A673 (cell line): ENCODE results near the gene SIAH3. TPM values are rescaled to one million over a fixed set of nuclear protein-coding genes. Genes with fewer than 3 reads are reported as not detected.
A peak's percentile ranks its signal among the peaks of the same experiment; 100 is the strongest.

Experiments used
- BruUV-seq: library from RNA; stranded (reverse); fragments of 400-500 nt; replicated peaks from 2 replicates; lab custom pipeline; 2021; lab: Mats Ljungman, UMichigan
- CTCF ChIA-PET: fragments of 300-600 bp; sonication (Branson Sonifier 250); formaldehyde crosslinking; loops from one replicate; lab custom pipeline; 2022; ENCODE audit warnings: antibody characterized with exemption; lab: Charles Lee
- POLR2A ChIA-PET: fragments of 300-600 bp; sonication (Branson Sonifier 250); formaldehyde crosslinking; loops from one replicate; lab custom pipeline; 2022; ENCODE audit warnings: antibody characterized with exemption; ENCODE audit not compliant: low non-redundant PET; lab: Charles Lee
- DNase-seq: peaks from one replicate; pipeline ENCODE4 v3.0.0-alpha.2; 2015; ENCODE audit warnings: low spot score
- H3K27ac ChIP-seq: fragments of 200-600 bp; sonication (generic); 2 replicates; pipeline ENCODE4 v1.5.1; 2016; ENCODE audit warnings: mixed run types, low read depth, mild to moderate bottlenecking, mixed read lengths, antibody characterized with exemption, low read length; ENCODE audit not compliant: poor library complexity, severe bottlenecking
- H3K27me3 ChIP-seq: fragments of 200-600 bp; sonication (generic); replicated peaks from 2 replicates; pipeline ENCODE4 v1.6.1; 2017; ENCODE audit warnings: mixed run types, low read depth, mild to moderate bottlenecking, mixed read lengths, antibody characterized with exemption, low read length; ENCODE audit not compliant: insufficient read depth, poor library complexity
- H3K36me3 ChIP-seq: fragments of 200-600 bp; sonication (generic); 2 replicates; pipeline ENCODE4 v1.6.1; 2016; ENCODE audit warnings: mixed run types, mild to moderate bottlenecking, mixed read lengths, antibody characterized with exemption, low read length; ENCODE audit not compliant: insufficient read depth, poor library complexity, severe bottlenecking
- H3K4me1 ChIP-seq: fragments of 200-600 bp; sonication (generic); 2 replicates; pipeline ENCODE4 v1.6.1; 2017; ENCODE audit warnings: mixed run types, mild to moderate bottlenecking, mixed read lengths, antibody characterized with exemption, low read length; ENCODE audit not compliant: insufficient read depth, poor library complexity, severe bottlenecking
- H3K4me3 ChIP-seq: fragments of 200-600 bp; sonication (generic); 2 replicates; pipeline ENCODE4 v1.5.1; 2016; ENCODE audit warnings: low read depth, mixed run types, mild to moderate bottlenecking, mixed read lengths, low read length; ENCODE audit not compliant: poor library complexity, severe bottlenecking
- H3K9me3 ChIP-seq: fragments of 200-600 bp; sonication (generic); 2 replicates; pipeline ENCODE4 v1.6.1; 2016; ENCODE audit warnings: mixed run types, low read depth, mild to moderate bottlenecking, mixed read lengths, antibody characterized with exemption, low read length; ENCODE audit not compliant: poor library complexity, severe bottlenecking
- CTCF ChIP-seq: fragments of 300-800, 200-600 bp; sonication (generic); conservative IDR thresholded peaks from 2 replicates; pipeline ENCODE4 v1.5.1; 2017; ENCODE audit warnings: low read depth, mild to moderate bottlenecking, antibody characterized with exemption, low read length, moderate library complexity, mixed read lengths
- EZH2 ChIP-seq: fragments of 200-600 bp; sonication (generic); IDR thresholded peaks from 2 replicates; pipeline ENCODE4 v1.6.1; 2017; ENCODE audit warnings: borderline replicate concordance, low read depth, mild to moderate bottlenecking, mixed read lengths, antibody characterized with exemption, low read length; ENCODE audit not compliant: poor library complexity, severe bottlenecking
- intact Hi-C: fragments of 100-400 bp; cut with micrococcal nuclease; formaldehyde crosslinking; loops from one replicate; pipeline ENCODE4 v1.10.0; 2022; ENCODE audit not compliant: unreplicated experiment
- total RNA-seq: library from RNA; stranded (reverse); gene quantifications from 2 replicates; pipeline ENCODE4 v1.2.3, GENCODE V29; 2021

SIAH3 gene
- total RNA-seq, 1 experiment from 2014 or later, result 4.6 TPM

- Histone ChIP-seq H3K4me1 (peaks cover 41% of the 10 kb centered on the region), H3K36me3 (no peaks in the 10 kb centered on the region), H3K9me3 (no peaks in the 10 kb centered on the region), H3K27ac (peak overlapping the region; percentile 2), H3K27me3 (no peaks in the 10 kb centered on the region), H3K4me3 (no peak overlapping the region)
- TF ChIP-seq EZH2 (no peak), CTCF (no peak)
- intact Hi-C loops, result no loop called here
- no TSS peak for BruUV-seq
- DNase-seq, result no peak
- CTCF ChIA-PET, result no interaction called here
- POLR2A ChIA-PET, result no interaction called here
Observed at GRCh38 chr13:45896285-45896684, 44.7 kb upstream of the SIAH3 start.

- Histone ChIP-seq H3K9me3 (no peaks in the 10 kb centered on the region), H3K36me3 (no peaks in the 10 kb centered on the region), H3K4me3 (no peak overlapping the region), H3K27me3 (no peaks in the 10 kb centered on the region), H3K4me1 (peaks cover 41% of the 10 kb centered on the region), H3K27ac (peak overlapping the region; percentile 2)
- CTCF ChIA-PET, result no interaction called here
- intact Hi-C loops, result no loop called here
- POLR2A ChIA-PET, result no interaction called here
- BruUV-seq, result no TSS peak
- TF ChIP-seq EZH2 (no peak), CTCF (no peak)
- no peak for DNase-seq
Observed at GRCh38 chr13:45895881-45896280, 44.3 kb upstream of the SIAH3 start.

GRCh38 chr13:45892513-45892912 lies 41.0 kb upstream of the SIAH3 start:
- CTCF ChIA-PET, result no interaction called here
- Histone ChIP-seq H3K9me3 (no peaks in the 10 kb centered on the region), H3K36me3 (no peaks in the 10 kb centered on the region), H3K4me1 (peaks cover 26% of the 10 kb centered on the region), H3K27ac (no peak overlapping the region), H3K27me3 (no peaks in the 10 kb centered on the region), H3K4me3 (no peak overlapping the region)
- intact Hi-C loops, result no loop called here
- no peak for TF ChIP-seq CTCF
- no peak for TF ChIP-seq EZH2
- POLR2A ChIA-PET, result no interaction called here
- no TSS peak for BruUV-seq
- no peak for DNase-seq
